GM18526 (cell line): ENCODE results near the gene CDH4.

Source experiments
- POLR2A ChIP-seq: IDR thresholded peaks from 3 replicates; pipeline ENCODE4 v1.6.1; 2011; ENCODE audit not compliant: insufficient read length; ENCODE audit errors: extremely low read depth

Gene CDH4

GRCh38 chr20:61251529-61252393 is at the start of gene CDH4:
TSS of gene CDH4 (plus strand) at chr20:61252261.
- no peak for TF ChIP-seq POLR2A

GRCh38 chr20:61203320-61203719 is 48.7 kb upstream of the CDH4 start:
- TF ChIP-seq POLR2A, result no peak

- TF ChIP-seq POLR2A, result no peak
Measured at GRCh38 chr20:61204206-61204605, 47.9 kb upstream of the CDH4 start.

GRCh38 chr20:61205769-61206168 is 46.3 kb upstream of the CDH4 start:
- no peak for TF ChIP-seq POLR2A

GRCh38 chr20:61210862-61211261 is 41.2 kb upstream of the CDH4 start:
- TF ChIP-seq POLR2A, result no peak

GRCh38 chr20:61217848-61218247 is 34.2 kb upstream of the CDH4 start:
- no peak for TF ChIP-seq POLR2A

GRCh38 chr20:61219021-61219431 is 33.0 kb upstream of the CDH4 start:
- no peak for TF ChIP-seq POLR2A

GRCh38 chr20:61220131-61220530 is 31.9 kb upstream of the CDH4 start:
- no peak for TF ChIP-seq POLR2A

- no peak for TF ChIP-seq POLR2A
Measured at GRCh38 chr20:61220626-61221325, 31.3 kb upstream of the CDH4 start.

GRCh38 chr20:61222699-61223098 is 29.4 kb upstream of the CDH4 start:
- no peak for TF ChIP-seq POLR2A

GRCh38 chr20:61223121-61223520 is 28.9 kb upstream of the CDH4 start:
- no peak for TF ChIP-seq POLR2A

- no peak for TF ChIP-seq POLR2A
Measured at GRCh38 chr20:61230166-61230565, 21.9 kb upstream of the CDH4 start.

GRCh38 chr20:61233590-61233989 is 18.5 kb upstream of the CDH4 start:
- TF ChIP-seq POLR2A, result no peak

GRCh38 chr20:61234224-61234890 is 17.7 kb upstream of the CDH4 start:
- TF ChIP-seq POLR2A, result no peak

GRCh38 chr20:61236713-61237112 is 15.3 kb upstream of the CDH4 start:
- no peak for TF ChIP-seq POLR2A

- no peak for TF ChIP-seq POLR2A
Measured at GRCh38 chr20:61238813-61239212, 13.2 kb upstream of the CDH4 start.
